ENCODE data around the gene SLC7A14. TPM values are rescaled to one million over a fixed set of nuclear protein-coding genes. Genes with fewer than 3 reads are reported as not detected.
A peak's percentile ranks its signal among the peaks of the same experiment; 100 is the strongest.

Gene SLC7A14
- polyA plus RNA-seq, 1 experiment, result 0.60 TPM

DNA sequence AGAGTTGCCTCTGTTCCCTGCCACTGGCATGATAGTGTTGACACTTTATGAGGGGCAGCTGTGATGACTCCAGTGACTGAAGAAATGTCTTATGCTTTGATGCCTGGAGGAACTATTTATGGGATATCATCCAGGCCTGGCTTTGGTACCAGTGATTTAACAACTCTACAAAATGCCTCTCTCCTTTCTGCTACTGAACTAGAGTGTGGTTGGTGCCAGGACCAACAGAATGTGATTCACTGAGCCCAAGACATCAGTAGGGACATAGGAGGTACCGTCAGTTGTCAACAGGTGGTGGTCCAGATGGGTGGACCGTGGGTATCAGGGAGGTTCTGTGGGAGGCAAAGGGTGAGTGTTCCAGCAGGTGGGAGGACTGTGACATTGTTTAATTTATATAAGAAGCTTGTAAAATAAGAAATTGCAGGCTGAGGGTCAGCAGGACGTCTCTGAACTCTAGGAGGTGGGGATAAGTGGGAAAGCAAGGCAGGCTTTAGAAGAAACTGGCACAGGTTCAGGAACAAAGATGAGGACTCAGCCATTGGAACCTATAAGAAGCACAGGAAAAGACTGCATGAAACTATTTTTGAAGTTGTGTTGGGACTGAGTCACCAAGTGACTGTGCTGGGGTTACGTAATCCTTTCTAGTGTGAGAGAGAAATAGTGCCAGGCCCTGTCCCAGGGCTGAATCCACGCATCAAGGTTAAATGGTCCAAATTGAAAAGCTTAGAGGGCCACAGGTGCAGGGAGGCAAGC, 28.5 kb upstream of the SLC7A14 start:
- Histone ChIP-seq H3K4me3 (ENCODE audit: low read depth, low read length) (no peak overlapping the region), H3K27me3 (ENCODE audit: control insufficient read depth, insufficient read depth, low read length) (no peaks in the 10 kb centered on the region), H3K36me3 (ENCODE audit: control insufficient read depth, insufficient read depth, low read length) (no peaks in the 10 kb centered on the region)
- DNase-seq (ENCODE audit: low read depth), result peak; percentile 57
- CTCF ChIA-PET, result interaction anchor here (0.7 to 1.2 kb wide), 2 partner anchors 8 to 198 kb away, joined by 3 read pairs; no protein-coding TSS in a partner anchor
- TF ChIP-seq, protein P1, sequence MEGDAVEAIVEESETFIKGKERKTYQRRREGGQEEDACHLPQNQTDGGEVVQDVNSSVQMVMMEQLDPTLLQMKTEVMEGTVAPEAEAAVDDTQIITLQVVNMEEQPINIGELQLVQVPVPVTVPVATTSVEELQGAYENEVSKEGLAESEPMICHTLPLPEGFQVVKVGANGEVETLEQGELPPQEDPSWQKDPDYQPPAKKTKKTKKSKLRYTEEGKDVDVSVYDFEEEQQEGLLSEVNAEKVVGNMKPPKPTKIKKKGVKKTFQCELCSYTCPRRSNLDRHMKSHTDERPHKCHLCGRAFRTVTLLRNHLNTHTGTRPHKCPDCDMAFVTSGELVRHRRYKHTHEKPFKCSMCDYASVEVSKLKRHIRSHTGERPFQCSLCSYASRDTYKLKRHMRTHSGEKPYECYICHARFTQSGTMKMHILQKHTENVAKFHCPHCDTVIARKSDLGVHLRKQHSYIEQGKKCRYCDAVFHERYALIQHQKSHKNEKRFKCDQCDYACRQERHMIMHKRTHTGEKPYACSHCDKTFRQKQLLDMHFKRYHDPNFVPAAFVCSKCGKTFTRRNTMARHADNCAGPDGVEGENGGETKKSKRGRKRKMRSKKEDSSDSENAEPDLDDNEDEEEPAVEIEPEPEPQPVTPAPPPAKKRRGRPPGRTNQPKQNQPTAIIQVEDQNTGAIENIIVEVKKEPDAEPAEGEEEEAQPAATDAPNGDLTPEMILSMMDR (IDR thresholded peaks at IDR 0.05; ENCODE audit: insufficient read depth, low read depth, low read length), result no peak
- POLR2A ChIA-PET, result no interaction called here

DNA sequence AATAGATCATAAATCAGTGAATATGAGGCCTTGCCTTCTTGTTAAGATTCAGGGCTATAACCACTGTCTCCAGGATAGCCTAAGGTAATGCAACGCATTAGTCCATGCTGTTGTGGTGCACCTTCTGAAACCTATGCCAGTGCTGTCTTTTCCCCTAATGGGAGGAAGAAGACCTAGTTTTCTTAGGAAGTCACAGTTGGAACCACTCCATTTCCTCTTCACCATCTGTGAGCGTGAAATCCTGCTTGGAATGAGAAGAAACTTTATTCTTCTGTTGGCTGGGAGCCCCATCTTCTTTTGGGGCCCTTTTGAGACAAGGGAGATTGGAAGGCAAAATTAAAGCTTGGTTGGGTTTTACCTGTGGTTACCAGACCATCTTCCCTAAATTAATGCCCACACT, 25.9 kb upstream of the SLC7A14 start:
- CTCF ChIA-PET, result interaction anchor here (0.9 kb wide), 1 partner anchor 9 kb away, joined by 3 read pairs; no protein-coding TSS in a partner anchor
- POLR2A ChIA-PET, result no interaction called here

DNA sequence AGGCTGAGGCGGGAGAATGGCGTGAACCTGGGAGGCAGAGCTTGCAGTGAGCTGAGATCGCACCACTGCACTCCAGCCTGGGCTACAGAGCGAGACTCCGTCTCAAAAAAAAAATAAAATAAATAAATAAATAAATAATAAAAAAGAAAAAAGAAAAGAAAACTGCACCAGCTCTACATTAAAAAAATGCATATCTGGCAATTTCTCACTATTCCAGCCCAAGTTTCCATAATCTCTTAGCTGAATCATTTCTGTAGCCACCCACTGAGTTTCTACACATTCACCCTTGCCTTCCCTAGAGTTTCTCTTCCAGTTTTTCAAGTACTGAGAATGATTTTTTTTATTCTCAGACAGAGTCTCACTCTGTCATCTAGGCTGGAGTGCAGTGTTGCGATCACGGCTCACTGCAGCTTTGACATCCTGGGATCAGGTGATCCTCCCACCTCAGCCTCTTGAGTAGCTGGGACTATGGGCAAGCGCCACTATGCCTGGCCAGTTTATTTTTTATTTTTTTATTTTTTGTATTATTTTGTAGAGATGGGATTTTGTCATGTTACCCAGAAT, 24.5 kb upstream of the SLC7A14 start:
- H3K36me3 ChIP-seq (ENCODE audit: control insufficient read depth, insufficient read depth, low read length), result no peaks in the 10 kb centered on the region
- ChIA-PET CTCF (interaction anchor here (0.8 to 1.3 kb wide), 3 partner anchors 12 to 199 kb away, joined by 3 to 4 read pairs (median 3); no protein-coding TSS in a partner anchor), POLR2A (no interaction called here)
- H3K27me3 ChIP-seq (ENCODE audit: control insufficient read depth, insufficient read depth, low read length), result no peaks in the 10 kb centered on the region
- TF ChIP-seq, protein P1 (IDR thresholded peaks at IDR 0.05; ENCODE audit: insufficient read depth, low read depth, low read length), result no peak
- no peak for DNase-seq (ENCODE audit: low read depth)
- no peak overlapping the region for H3K4me3 ChIP-seq (ENCODE audit: low read depth, low read length)

More for the DNA sequence above, 25.9 kb upstream of the SLC7A14 start:
- TF ChIP-seq, protein P1 (IDR thresholded peaks at IDR 0.05; ENCODE audit: insufficient read depth, low read depth, low read length), result no peak
- no peak for DNase-seq (ENCODE audit: low read depth)
- Histone ChIP-seq H3K36me3 (ENCODE audit: control insufficient read depth, insufficient read depth, low read length) (no peaks in the 10 kb centered on the region), H3K4me3 (ENCODE audit: low read depth, low read length) (no peak overlapping the region), H3K27me3 (ENCODE audit: control insufficient read depth, insufficient read depth, low read length) (no peaks in the 10 kb centered on the region)

DNA sequence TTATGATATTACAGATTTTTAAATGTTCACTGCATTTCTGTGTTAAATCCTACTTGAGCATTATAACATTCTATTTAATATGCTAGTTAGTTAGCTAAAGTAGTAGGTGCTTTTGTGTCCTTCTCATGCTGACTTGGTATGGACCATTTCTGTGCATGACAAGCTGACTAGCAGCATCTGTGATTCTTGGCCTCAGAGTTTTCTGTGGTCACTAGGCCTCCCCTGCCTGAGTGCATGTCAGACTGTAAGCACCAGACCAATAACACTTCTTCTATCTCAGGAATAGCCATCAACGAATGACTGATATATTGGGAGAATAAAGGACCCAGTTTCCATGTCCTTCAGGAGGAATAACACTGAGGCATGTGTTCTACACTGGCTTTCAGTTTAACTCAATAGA, 22.6 kb upstream of the SLC7A14 start:
- Histone ChIP-seq H3K27me3 (ENCODE audit: control insufficient read depth, insufficient read depth, low read length) (no peaks in the 10 kb centered on the region), H3K4me3 (ENCODE audit: low read depth, low read length) (no peak overlapping the region), H3K36me3 (ENCODE audit: control insufficient read depth, insufficient read depth, low read length) (no peaks in the 10 kb centered on the region)
- CTCF ChIA-PET, result interaction anchor here (1.1 kb wide), 2 partner anchors 8 to 203 kb away, joined by 3 read pairs; no protein-coding TSS in a partner anchor
- TF ChIP-seq, protein P1 (IDR thresholded peaks at IDR 0.05; ENCODE audit: insufficient read depth, low read depth, low read length), result no peak
- no peak for DNase-seq (ENCODE audit: low read depth)
- POLR2A ChIA-PET, result no interaction called here

DNA sequence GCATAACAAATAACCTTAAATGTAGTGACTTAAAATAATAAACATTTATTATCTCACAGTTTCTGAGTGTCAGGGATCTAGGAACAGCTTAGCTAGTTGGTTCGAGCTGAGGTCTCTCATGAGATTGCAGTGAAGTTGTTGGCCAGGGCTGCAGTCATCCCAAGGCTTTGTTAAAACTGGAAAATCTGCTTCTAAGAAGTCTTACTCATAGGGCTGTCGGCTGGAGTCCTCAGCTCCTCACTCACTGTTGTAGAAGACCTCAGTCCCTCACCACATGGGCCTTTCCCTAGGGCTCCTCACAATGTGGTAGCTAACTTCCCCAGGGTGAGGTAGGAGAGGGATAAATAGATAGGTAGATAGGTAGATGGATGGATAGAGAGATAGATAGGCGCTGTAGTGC, 20.8 kb upstream of the SLC7A14 start:
- POLR2A ChIA-PET, result no interaction called here
- no peak for DNase-seq (ENCODE audit: low read depth)
- H3K27me3 ChIP-seq (ENCODE audit: control insufficient read depth, insufficient read depth, low read length), result no peaks in the 10 kb centered on the region
- no peak overlapping the region for H3K4me3 ChIP-seq (ENCODE audit: low read depth, low read length)
- CTCF ChIA-PET, result interaction anchor here (0.7 to 1.1 kb wide), 2 partner anchors 8 to 22 kb away, joined by 3 read pairs; no protein-coding TSS in a partner anchor
- TF ChIP-seq, protein P1 (IDR thresholded peaks at IDR 0.05; ENCODE audit: insufficient read depth, low read depth, low read length), result no peak
- no peaks in the 10 kb centered on the region for H3K36me3 ChIP-seq (ENCODE audit: control insufficient read depth, insufficient read depth, low read length)
